ENCODE data around the gene KSR2.

DNA sequence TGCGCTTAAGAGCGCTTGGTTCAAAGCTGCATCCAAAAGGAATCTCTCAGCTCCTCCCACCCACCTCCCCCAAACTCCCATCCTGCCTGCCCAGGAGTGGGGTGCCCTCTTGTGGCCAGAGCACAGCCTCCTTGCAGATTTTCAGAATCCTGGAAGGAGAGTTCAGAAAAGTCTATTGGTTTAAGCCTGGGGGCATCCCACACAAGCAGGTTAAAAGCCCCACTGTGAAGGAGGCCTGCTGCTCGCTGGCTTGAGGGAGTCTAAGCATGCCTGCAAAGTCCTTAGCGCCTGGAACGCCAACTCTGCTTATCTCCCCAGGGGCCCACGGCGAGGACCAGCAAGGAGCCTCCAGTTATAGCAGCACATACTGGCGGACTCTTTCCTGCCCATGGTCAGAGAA, 297.1 kb downstream of the KSR2 start:
- TF ChIP-seq CTCF (IDR thresholded peaks at IDR 0.05; ENCODE audit: low read depth, low read length, poor library complexity, severe bottlenecking) (peak; percentile 84), EZH2phosphoT487 (IDR thresholded peaks at IDR 0.05; ENCODE audit: borderline replicate concordance, low read length) (no peak)
